H1 (cell line): ENCODE results near the gene CAMK2G. TPM values are rescaled to one million over a fixed set of nuclear protein-coding genes. Genes with fewer than 3 reads are reported as not detected.
A peak's percentile ranks its signal among the peaks of the same experiment; 100 is the strongest.

Experiments
- CTCF ChIA-PET: fragments of 300-600 bp; sonication (Branson Sonifier 250); formaldehyde crosslinking; loops from one replicate; lab custom pipeline; 2021; ENCODE audit not compliant: partially characterized antibody; lab: Charles Lee
- POLR2A ChIA-PET: fragments of 300-600 bp; sonication (Branson Sonifier 250); formaldehyde crosslinking; loops from one replicate; lab custom pipeline; 2021; ENCODE audit warnings: inconsistent platforms; ENCODE audit not compliant: partially characterized antibody; lab: Charles Lee
- DNase-seq, 2 experiments: peaks; one replicate each; pipeline versions ENCODE4 v3.0.0 to v3.0.0-alpha.2; 2010 to 2022; ENCODE audit warnings: low spot score in 2 of 2, low read depth in 1 of 2, mixed read lengths in 1 of 2
- FAIRE-seq: peaks from 2 replicates; lab custom pipeline; 2011; peaks lifted over from hg19 to GRCh38; lab: Jason Lieb, UNC
- H2AFZ ChIP-seq: 2 replicates; pipeline ENCODE4 v1.8.1; 2012; ENCODE audit warnings: low read length, inconsistent platforms
- H2AK5ac ChIP-seq: 2 replicates; pipeline ENCODE4 v1.6.1; 2013; ENCODE audit warnings: low read depth, low read length
- H2BK120ac ChIP-seq: replicated peaks from 2 replicates; pipeline ENCODE3; 2013; ENCODE audit warnings: low read depth, low read length, inconsistent platforms
- H2BK12ac ChIP-seq: 2 replicates; pipeline ENCODE4 v1.6.1; 2013; ENCODE audit warnings: low read depth, low read length
- H2BK15ac ChIP-seq: 2 replicates; pipeline ENCODE4 v1.6.1; 2013; ENCODE audit warnings: low read length
- H2BK20ac ChIP-seq: 2 replicates; pipeline ENCODE4 v1.6.1; 2013; ENCODE audit warnings: low read length
- H2BK5ac ChIP-seq: 2 replicates; pipeline ENCODE4 v1.6.1; 2013; ENCODE audit warnings: low read depth, low read length
- H3K14ac ChIP-seq: 2 replicates; pipeline ENCODE4 v1.6.1; 2013; ENCODE audit warnings: inconsistent platforms; ENCODE audit not compliant: insufficient read length
- H3K18ac ChIP-seq: 2 replicates; pipeline ENCODE4 v1.6.1; 2013; ENCODE audit warnings: low read length; ENCODE audit errors: extremely low read depth
- H3K23ac ChIP-seq: 2 replicates; pipeline ENCODE4 v1.6.1; 2013; ENCODE audit warnings: inconsistent platforms; ENCODE audit not compliant: insufficient read length
- H3K23me2 ChIP-seq: 2 replicates; pipeline ENCODE4 v1.6.1; 2013; ENCODE audit warnings: low read depth, low read length
- H3K27ac ChIP-seq: 2 replicates; pipeline ENCODE4 v1.6.1; 2011; ENCODE audit warnings: low read depth, low read length, inconsistent platforms
- H3K27me3 ChIP-seq, 4 experiments: replicated peaks in 1 of 4; 1 replicate in 1 of 4; 2 replicates in 3 of 4; pipeline versions ENCODE4 v1.6.1 to v1.8.1; 2011 to 2013; ENCODE audit warnings: low read length in 3 of 4, mild to moderate bottlenecking in 3 of 4, inconsistent platforms in 2 of 4, mixed read lengths in 2 of 4, moderate library complexity in 1 of 4; ENCODE audit not compliant: control insufficient read depth in 3 of 4, insufficient read depth in 3 of 4; ENCODE audit errors: extremely low read depth in 1 of 4
- H3K36me3 ChIP-seq, 4 experiments: 2 replicates each; pipeline versions ENCODE4 v1.6.1 to v1.8.1; 2011 to 2013; ENCODE audit warnings: mild to moderate bottlenecking in 4 of 4, low read length in 3 of 4, moderate library complexity in 2 of 4, control low read depth in 1 of 4, inconsistent platforms in 1 of 4; ENCODE audit not compliant: insufficient read depth in 4 of 4, control insufficient read depth in 2 of 4
- H3K4ac ChIP-seq: replicated peaks from 2 replicates; pipeline ENCODE3; 2013; ENCODE audit warnings: low read length, low read depth, mixed read lengths, inconsistent platforms; ENCODE audit not compliant: insufficient read length
- H3K4me1 ChIP-seq, 4 experiments: replicated peaks in 1 of 4; 1 replicate in 1 of 4; 2 replicates in 3 of 4; pipeline versions ENCODE4 v1.6.1 to v1.8.1; 2011 to 2013; ENCODE audit warnings: low read length in 3 of 4, inconsistent platforms in 2 of 4, mixed read lengths in 1 of 4; ENCODE audit not compliant: insufficient read depth in 4 of 4, control insufficient read depth in 3 of 4
- H3K4me2 ChIP-seq, 2 experiments: 2 replicates each; pipeline versions ENCODE4 v1.6.1 to v1.8.1; 2011 to 2013; ENCODE audit warnings: low read depth in 2 of 2, low read length in 2 of 2, control low read depth in 1 of 2, inconsistent platforms in 1 of 2, mild to moderate bottlenecking in 1 of 2; ENCODE audit not compliant: insufficient read depth in 1 of 2
- H3K4me3 ChIP-seq, 4 experiments: fragments of 200-600, 300-600 bp in 1 of 4; sonication (generic), shearing (Covaris generic), sonication (Bioruptor Twin) in 1 of 4; 2 replicates each; pipeline versions ENCODE4 v1.5.1 to v1.8.1; 2011 to 2016; ENCODE audit warnings: low read length in 4 of 4, low read depth in 3 of 4, control low read depth in 2 of 4, inconsistent platforms in 2 of 4, mild to moderate bottlenecking in 2 of 4, mixed read lengths in 1 of 4, moderate library complexity in 1 of 4; ENCODE audit not compliant: insufficient read depth in 2 of 4; ENCODE audit errors: extremely low read depth in 1 of 4
- H3K56ac ChIP-seq: replicated peaks from 2 replicates; pipeline ENCODE3; 2013; ENCODE audit warnings: low read depth, mild to moderate bottlenecking, mixed read lengths, low read length, inconsistent platforms; ENCODE audit not compliant: insufficient read length
- H3K79me1 ChIP-seq: 2 replicates; pipeline ENCODE4 v1.6.1; 2013; ENCODE audit warnings: low read depth, low read length, control low read depth
- H3K79me2 ChIP-seq, 2 experiments: 2 replicates each; pipeline versions ENCODE4 v1.6.1 to v1.8.1; 2012 to 2013; ENCODE audit warnings: low read length in 2 of 2, mild to moderate bottlenecking in 2 of 2, inconsistent platforms in 1 of 2; ENCODE audit not compliant: insufficient read depth in 2 of 2, control insufficient read depth in 1 of 2
- H3K9ac ChIP-seq, 4 experiments: replicated peaks in 1 of 4; 1 replicate in 1 of 4; 2 replicates in 3 of 4; pipeline versions ENCODE4 v1.6.1 to v1.8.1; 2011 to 2013; ENCODE audit warnings: low read depth in 3 of 4, low read length in 3 of 4, control low read depth in 2 of 4, mild to moderate bottlenecking in 2 of 4, moderate library complexity in 2 of 4, inconsistent platforms in 1 of 4; ENCODE audit errors: extremely low read depth in 1 of 4
- H3K9me3 ChIP-seq, 2 experiments: 2 replicates each; pipeline versions ENCODE4 v1.6.1 to v1.8.1; 2012 to 2013; ENCODE audit warnings: mild to moderate bottlenecking in 2 of 2, moderate library complexity in 2 of 2, control low read depth in 1 of 2, inconsistent platforms in 1 of 2, low read depth in 1 of 2, low read length in 1 of 2, mixed read lengths in 1 of 2; ENCODE audit not compliant: insufficient read depth in 2 of 2
- H4K20me1 ChIP-seq, 2 experiments: replicated peaks in 1 of 2; 2 replicates each; pipeline versions ENCODE3 to v1.8.1; 2011 to 2013; ENCODE audit warnings: inconsistent platforms in 2 of 2, low read length in 2 of 2, mild to moderate bottlenecking in 1 of 2; ENCODE audit not compliant: insufficient read depth in 2 of 2, control insufficient read depth in 1 of 2
- H4K5ac ChIP-seq: 2 replicates; pipeline ENCODE4 v1.6.1; 2013; ENCODE audit warnings: low read length, low read depth, mixed read lengths, inconsistent platforms; ENCODE audit not compliant: insufficient read length
- H4K8ac ChIP-seq: 2 replicates; pipeline ENCODE4 v1.8.0; 2013; ENCODE audit warnings: mild to moderate bottlenecking, moderate library complexity, low read length, inconsistent platforms; ENCODE audit not compliant: insufficient read depth; ENCODE audit errors: extremely low read depth
- H4K91ac ChIP-seq: replicated peaks from 2 replicates; pipeline ENCODE3; 2013; ENCODE audit warnings: low read length, mixed read lengths, inconsistent platforms; ENCODE audit not compliant: insufficient read length
- BACH1 ChIP-seq: IDR thresholded peaks from 2 replicates; pipeline ENCODE4 v1.6.1; 2012; ENCODE audit warnings: low read length, improper control_type of control experiment
- CEBPB ChIP-seq: IDR thresholded peaks from 2 replicates; pipeline ENCODE4 v1.6.1; 2012; ENCODE audit warnings: low read depth, low read length
- CTCF ChIP-seq, 3 experiments: IDR thresholded peaks; 1 replicate in 2 of 3; 2 replicates in 1 of 3; pipeline versions ENCODE4 v1.5.1 to v1.6.1; 2011; ENCODE audit warnings: low read length in 3 of 3, mild to moderate bottlenecking in 3 of 3, inconsistent platforms in 2 of 3, low read depth in 1 of 3, moderate library complexity in 1 of 3; ENCODE audit not compliant: insufficient read depth in 1 of 3; ENCODE audit errors: control extremely low read depth in 1 of 3
- KDM1A ChIP-seq: fragments of 200-600, 300-600 bp; sonication (generic); IDR thresholded peaks from 2 replicates; pipeline ENCODE4 v1.7.1; 2016; ENCODE audit warnings: mild to moderate bottlenecking, low read length, borderline replicate concordance
- RNF2 ChIP-seq: fragments of 200-900, 300-1000 bp; sonication (generic); IDR thresholded peaks from 2 replicates; pipeline ENCODE4 v1.7.1; 2016; ENCODE audit warnings: borderline replicate concordance, low read depth, mild to moderate bottlenecking, antibody characterized with exemption, low read length; ENCODE audit not compliant: poor library complexity, severe bottlenecking; ENCODE audit errors: missing control alignments
- SIRT6 ChIP-seq: IDR thresholded peaks from one replicate; pipeline ENCODE4 v1.7.1; 2012; ENCODE audit warnings: low read length, inconsistent platforms
- WGBS, 2 experiments: shearing (Covaris generic) in 1 of 2; methylation state at CpG; one replicate each; pipeline versions ENCODE4 v1.1.6 to v1.1.7; 2013 to 2015; ENCODE audit warnings: low lambda C conversion rate in 2 of 2, mixed read lengths in 2 of 2, inconsistent platforms in 1 of 2, low coverage in 1 of 2, missing lambda C conversion rate in 1 of 2; ENCODE audit not compliant: insufficient replicate concordance in 2 of 2, insufficient coverage in 1 of 2, insufficient read length in 1 of 2; ENCODE audit errors: extremely low coverage in 1 of 2, missing lambda C conversion rate in 1 of 2; 5-methylcytosine and 5-hydroxymethylcytosine counted together
- polyA plus RNA-seq, 7 experiments: library from polyadenylated mRNA; depleted of rRNA in 3 of 7; stranded (reverse) in 5 of 7; unstranded in 2 of 7; fragments of >200 nt in 5 of 7; fragments of 200-250 nt in 2 of 7; gene quantifications; 1 replicate in 5 of 7; 2 replicates in 1 of 7; 4 replicates in 1 of 7; pipeline versions ENCODE4 v1.2.1 to v1.2.3, GENCODE V29; 2011 to 2013; ENCODE audit warnings: missing spikeins in 2 of 7, mixed read lengths in 2 of 7
- total RNA-seq: library from RNA; stranded (reverse); fragmentation: NEBNext Ultra II Directional; extraction: Animal tissue kit (Norgen Biotek cat#: 25700); gene quantifications from 2 replicates; pipeline ENCODE4 v1.2.1, GENCODE V29; 2021

CAMK2G gene
- total and polyA plus RNA-seq, 2 of the 8 experiments (the other 6 are each of a cell fraction or from before 2014, with no cell fraction given) = 28.9 to 31.7 TPM

GRCh38 chr10:73818402-73818801 lies 56.0 kb downstream of the CAMK2G start:
- peaks cover 0 to 4% of the 10 kb centered on the region in 2 experiments for H4K20me1 ChIP-seq
- no peak overlapping the region for H3K18ac ChIP-seq
- H3K4me3 ChIP-seq = no peak overlapping the region
- no peak overlapping the region for H3K4ac ChIP-seq
- H3K4me2 ChIP-seq = no peak overlapping the region
- H3K36me3 ChIP-seq = peaks cover 3 to 22% (median 9%) of the 10 kb centered on the region in 4 experiments; a peak in 6 of 8 replicates
- H2AK5ac ChIP-seq = no peak overlapping the region
- no peak overlapping the region; a peak in 1 of 7 replicates for H3K9ac ChIP-seq
- POLR2A ChIA-PET = interaction anchor here (1.2 to 2.4 kb wide), 3 partner anchors 12 to 46 kb away, joined by 3 to 9 read pairs (median 7); a partner anchor contains a TSS
- no peak overlapping the region for H4K91ac ChIP-seq
- H3K23me2 ChIP-seq = no peaks in the 10 kb centered on the region
- no peaks in the 10 kb centered on the region for H3K9me3 ChIP-seq
- FAIRE-seq = no peak
- no peak overlapping the region for H2AFZ ChIP-seq
- no peak overlapping the region for H3K23ac ChIP-seq
- no peak overlapping the region for H3K14ac ChIP-seq
- H2BK120ac ChIP-seq = no peak overlapping the region
- 89% methylated on average over 10 of the region's 10 CpGs; no CpG with 5 or more reads in 1 of the 2 experiments for WGBS, 2 experiments
- H4K8ac ChIP-seq = peak overlapping the region; percentile 31; the same call in 1 of the 2 replicates
- H2BK5ac ChIP-seq = no peak overlapping the region; the same call in 1 of the 2 replicates
- no peaks in the 10 kb centered on the region for H3K79me1 ChIP-seq
- peak in 1 of 2 experiments; percentile 54 for DNase-seq
- H3K56ac ChIP-seq = no peak overlapping the region
- H4K5ac ChIP-seq = no peak overlapping the region
- CTCF ChIA-PET = interaction anchor here (0.5 to 16.0 kb wide), 13 partner anchors 9 to 285 kb away, joined by 3 to 209 read pairs (median 3); partner anchors contain the start of gene CHCHD1
- TF ChIP-seq RNF2 (no peak), CTCF (IDR thresholded peaks at IDR 0.05; ENCODE audit: control extremely low read depth in 1 of 3, insufficient read depth in 1 of 3, low read depth in 1 of 3, low read length in 3 of 3) (peak; percentile 2 to 40 (median 31); a peak in 3 of 4 replicates), CEBPB (no peak), SIRT6 (no peak), BACH1 (no peak), KDM1A (no peak)
- no peaks in the 10 kb centered on the region for H3K79me2 ChIP-seq
- H3K4me1 ChIP-seq = no peaks in the 10 kb centered on the region
- H3K27me3 ChIP-seq = no peaks in the 10 kb centered on the region; a peak in 1 of 7 replicates
- no peak overlapping the region for H2BK20ac ChIP-seq
- H2BK12ac ChIP-seq = no peak overlapping the region
- H2BK15ac ChIP-seq = no peak overlapping the region
- H3K27ac ChIP-seq = no peak overlapping the region
